Suprapubic skin (tissue), 2 donors: Measurements from ENCODE around the gene NCKAP5L.

Source experiments
- EP300 ChIP-seq: sonication (generic); formaldehyde crosslinking; IDR thresholded peaks from one replicate; pipeline ENCODE4 v1.6.1; 2017; ENCODE audit warnings: antibody characterized with exemption
- POLR2A ChIP-seq, 2 donors: fragments of 450-650 bp; IDR thresholded peaks; one replicate each; pipeline ENCODE4 v1.6.1; 2017; ENCODE audit warnings: antibody characterized with exemption in 2 of 2, mild to moderate bottlenecking in 2 of 2, moderate library complexity in 2 of 2

DNA sequence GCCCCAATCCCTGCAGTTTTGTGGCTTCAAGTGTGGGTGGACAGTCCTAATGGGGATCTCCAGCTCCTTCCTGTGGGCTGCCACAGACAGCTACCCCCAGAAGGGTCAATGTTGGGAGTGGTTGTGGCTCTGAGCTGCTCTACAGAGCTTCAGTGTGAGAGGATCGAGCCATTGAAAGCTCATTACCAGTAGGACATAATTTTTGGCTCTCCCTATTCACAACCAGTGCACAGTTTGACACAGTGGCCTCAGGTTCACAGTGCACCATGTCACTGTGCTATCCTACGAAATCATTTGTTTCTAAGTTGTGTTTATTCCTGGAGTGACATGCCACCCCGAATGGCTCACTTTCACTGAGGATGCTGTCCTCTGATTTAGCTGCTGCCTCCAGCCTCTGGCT, 64.1 kb downstream of the NCKAP5L start:
- TF ChIP-seq POLR2A (IDR thresholded peaks at IDR 0.05) (no peak), EP300 (no peak)
